Upper lobe of right lung (tissue), 1 donor: ENCODE results near the gene GRIN2D. TPM values are rescaled to one million over a fixed set of nuclear protein-coding genes. Genes with fewer than 3 reads are reported as not detected.
A peak's percentile ranks its signal among the peaks of the same experiment; 100 is the strongest.

Experiments used
- ATAC-seq: fragments of 200-7000 bp; cut with Tn5 transposase; one replicate; pipeline ENCODE4 v1.9.1; 2020; ENCODE audit warnings: mild to moderate bottlenecking, moderate library complexity
- DNase-seq: peaks from one replicate; pipeline ENCODE4 v3.0.0-alpha.2; 2020
- H3K27ac ChIP-seq: fragments of 200-600 bp; one replicate; pipeline ENCODE4 v1.8.0; 2022
- H3K27me3 ChIP-seq: fragments of 200-600 bp; one replicate; pipeline ENCODE4 v1.8.0; 2022; ENCODE audit warnings: mild to moderate bottlenecking
- H3K36me3 ChIP-seq: fragments of 200-600 bp; one replicate; pipeline ENCODE4 v1.8.0; 2022
- H3K4me1 ChIP-seq: fragments of 200-600 bp; one replicate; pipeline ENCODE4 v1.8.0; 2022
- H3K4me3 ChIP-seq: fragments of 200-600 bp; one replicate; pipeline ENCODE4 v1.8.0; 2022; ENCODE audit warnings: mild to moderate bottlenecking
- H3K9me3 ChIP-seq: fragments of 200-600 bp; one replicate; pipeline ENCODE4 v1.8.0; 2022
- CTCF ChIP-seq: fragments of 200-600 bp; IDR thresholded peaks from one replicate; pipeline ENCODE4 v1.8.0; 2022; ENCODE audit warnings: antibody characterized with exemption
- intact Hi-C: fragments of 100-400 bp; cut with DNase I; formaldehyde crosslinking; loops from one replicate; pipeline ENCODE4 v1.11.0; 2022
- total RNA-seq: library from RNA; stranded (reverse); fragmentation: NEBNext Ultra II Directional; extraction: Animal tissue kit (Norgen Biotek cat#: 25700); gene quantifications from one replicate; pipeline ENCODE4 v1.2.1, GENCODE V29; 2021
- donor health status: DM: no; HTN: yes; CAD: no; lungs with severe emphysema.

GRIN2D gene
- total RNA-seq, 1 donor from 2014 or later, result 0.61 TPM

DNA sequence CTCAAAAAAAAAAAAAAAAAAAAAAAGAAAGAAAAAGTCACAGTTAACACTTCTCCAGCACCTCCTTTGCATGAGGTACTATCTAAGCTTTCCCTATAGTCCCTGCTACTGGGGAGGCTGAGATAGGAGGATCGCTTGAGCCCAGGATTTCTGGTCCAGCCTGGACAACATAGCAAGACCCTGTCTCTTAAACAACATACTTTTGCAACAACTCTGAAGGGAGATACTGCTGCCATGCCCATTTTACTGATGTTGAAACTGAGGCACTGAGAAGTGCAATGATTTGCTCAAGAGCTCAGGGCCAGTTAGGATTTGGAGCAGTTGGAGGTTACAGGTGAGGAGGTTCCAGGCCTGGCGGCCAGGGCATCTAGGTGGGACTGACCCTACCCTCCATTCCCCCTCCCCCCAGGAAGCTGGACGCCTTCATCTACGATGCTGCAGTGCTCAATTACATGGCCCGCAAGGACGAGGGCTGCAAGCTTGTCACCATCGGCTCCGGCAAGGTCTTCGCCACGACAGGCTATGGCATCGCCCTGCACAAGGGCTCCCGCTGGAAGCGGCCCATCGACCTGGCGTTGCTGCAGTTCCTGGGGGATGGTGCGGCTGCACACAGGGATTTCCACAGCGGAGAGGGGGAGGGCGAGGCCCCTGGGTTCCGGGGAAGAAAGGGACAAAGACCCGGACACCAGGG, 48.0 kb downstream of the GRIN2D start:
- H3K27me3 ChIP-seq, result peaks cover 27% of the 10 kb centered on the region
- no peak overlapping the region for H3K27ac ChIP-seq
- peaks cover under 1% of the 10 kb centered on the region for H3K36me3 ChIP-seq
- DNase-seq (no peak), ATAC-seq (no peak)
- H3K4me1 ChIP-seq, result peaks cover 11% of the 10 kb centered on the region
- no peak overlapping the region for H3K4me3 ChIP-seq
- intact Hi-C loops, result no loop called here
- TF ChIP-seq CTCF, result no peak
- H3K9me3 ChIP-seq, result no peaks in the 10 kb centered on the region

DNA sequence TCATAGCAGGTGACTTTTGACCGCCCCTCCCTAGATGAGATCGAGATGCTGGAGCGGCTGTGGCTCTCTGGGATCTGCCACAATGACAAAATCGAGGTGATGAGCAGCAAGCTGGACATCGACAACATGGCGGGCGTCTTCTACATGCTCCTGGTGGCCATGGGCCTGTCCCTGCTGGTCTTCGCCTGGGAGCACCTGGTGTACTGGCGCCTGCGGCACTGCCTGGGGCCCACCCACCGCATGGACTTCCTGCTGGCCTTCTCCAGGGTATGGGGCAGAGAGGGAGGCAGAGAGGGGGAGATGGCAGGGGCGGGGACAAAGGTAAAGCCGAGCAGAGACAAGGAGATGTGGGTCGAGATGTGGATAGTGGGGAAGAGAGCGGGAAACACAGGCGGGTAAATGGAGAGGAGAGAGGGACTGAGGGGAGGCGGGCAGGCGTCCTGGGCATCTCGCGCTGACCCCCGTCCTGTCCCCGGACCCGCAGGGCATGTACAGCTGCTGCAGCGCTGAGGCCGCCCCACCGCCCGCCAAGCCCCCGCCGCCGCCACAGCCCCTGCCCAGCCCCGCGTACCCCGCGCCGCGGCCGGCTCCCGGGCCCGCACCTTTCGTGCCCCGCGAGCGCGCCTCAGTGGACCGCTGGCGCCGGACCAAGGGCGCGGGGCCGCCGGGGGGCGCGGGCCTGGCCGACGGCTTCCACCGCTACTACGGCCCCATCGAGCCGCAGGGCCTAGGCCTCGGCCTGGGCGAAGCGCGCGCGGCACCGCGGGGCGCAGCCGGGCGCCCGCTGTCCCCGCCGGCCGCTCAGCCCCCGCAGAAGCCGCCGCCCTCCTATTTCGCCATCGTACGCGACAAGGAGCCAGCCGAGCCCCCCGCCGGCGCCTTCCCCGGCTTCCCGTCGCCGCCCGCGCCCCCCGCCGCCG, 48.9 kb downstream of the GRIN2D start:
- intact Hi-C loops, result no loop called here
- Histone ChIP-seq H3K4me3 (no peak overlapping the region), H3K27ac (no peak overlapping the region), H3K36me3 (peaks cover 9% of the 10 kb centered on the region), H3K27me3 (peaks cover 24% of the 10 kb centered on the region), H3K4me1 (peaks cover 13% of the 10 kb centered on the region), H3K9me3 (no peaks in the 10 kb centered on the region)
- ATAC-seq (no peak), DNase-seq (no peak)
- no peak for TF ChIP-seq CTCF

- H3K36me3 ChIP-seq, result peaks cover 18% of the 10 kb centered on the region
- no peaks in the 10 kb centered on the region for H3K9me3 ChIP-seq
- TF ChIP-seq CTCF, result no peak
- no peak for DNase-seq
- no peak for ATAC-seq
- H3K27me3 ChIP-seq, result peaks cover 24% of the 10 kb centered on the region
- H3K27ac ChIP-seq, result no peak overlapping the region
- peak overlapping the region; percentile 34 for H3K4me3 ChIP-seq
- H3K4me1 ChIP-seq, result peaks cover 13% of the 10 kb centered on the region
- intact Hi-C loops, result no loop called here
Measured at GRCh38 chr19:48443256-48443655, 49.8 kb downstream of the GRIN2D start.

Other genes starting within 250 kb of the GRIN2D start
- 17.7 TPM for gene LIG1, start 223.3 kb upstream of the GRIN2D start, total RNA-seq
- gene ZSWIM9, start 223.0 kb upstream of the GRIN2D start, total RNA-seq, result 7.5 TPM
- gene CARD8, start 137.8 kb upstream of the GRIN2D start, total RNA-seq, result 88.2 TPM
- gene ZNF114, start 123.6 kb upstream of the GRIN2D start, total RNA-seq, result 1.8 TPM
- 87.8 TPM for gene EMP3, start 68.1 kb upstream of the GRIN2D start, total RNA-seq
- 10.7 TPM for gene TMEM143, start 29.7 kb upstream of the GRIN2D start, total RNA-seq
- gene SYNGR4, start 29.3 kb upstream of the GRIN2D start, total RNA-seq, result not detected
- gene KDELR1, start 2.1 kb upstream of the GRIN2D start, total RNA-seq, result 138 TPM
- gene GRWD1, start 52.3 kb downstream of the GRIN2D start, total RNA-seq, result 27.1 TPM
- 1.1 TPM for gene KCNJ14, start 61.9 kb downstream of the GRIN2D start, total RNA-seq
- 60.7 TPM for gene CYTH2, start 75.7 kb downstream of the GRIN2D start, total RNA-seq
- gene LMTK3, start 118.2 kb downstream of the GRIN2D start, total RNA-seq, result 7.1 TPM
- gene SULT2B1, start 158.5 kb downstream of the GRIN2D start, total RNA-seq, result 20.4 TPM
- gene SPACA4, start 213.1 kb downstream of the GRIN2D start, total RNA-seq, result 0.98 TPM
- 31.1 TPM for gene FAM83E, start 221.4 kb downstream of the GRIN2D start, total RNA-seq
- gene RPL18, start 225.5 kb downstream of the GRIN2D start, total RNA-seq, result 1,025 TPM
- 23.3 TPM for gene SPHK2, start 225.8 kb downstream of the GRIN2D start, total RNA-seq
- gene DBP, start 243.7 kb downstream of the GRIN2D start, total RNA-seq, result 17.7 TPM